PFSK-1 (cell line): ENCODE measurements around the gene ZDHHC14.
A peak's percentile ranks its signal among the peaks of the same experiment; 100 is the strongest.

Experiments used
- FOXP2 ChIP-seq: optimal IDR thresholded peaks from 2 replicates; pipeline ENCODE3; 2011; ENCODE audit warnings: borderline replicate concordance, control low read depth, inconsistent platforms; ENCODE audit not compliant: insufficient read depth; ENCODE audit errors: extremely low read length, extremely low read depth
- POLR2AphosphoS5 ChIP-seq: IDR thresholded peaks from 2 replicates; pipeline ENCODE4 v1.6.1; 2012; ENCODE audit warnings: low read depth, mild to moderate bottlenecking, control low read depth, low read length, moderate library complexity
- REST ChIP-seq, 2 experiments: IDR thresholded peaks; 2 replicates each; pipeline versions ENCODE4 v1.6.1 to v1.8.0; 2011 to 2012; ENCODE audit warnings: low read depth in 2 of 2, low read length in 2 of 2, control low read depth in 1 of 2, inconsistent platforms in 1 of 2, mild to moderate bottlenecking in 1 of 2, moderate library complexity in 1 of 2; ENCODE audit not compliant: insufficient read depth in 1 of 2
- SIN3A ChIP-seq: IDR thresholded peaks from 2 replicates; pipeline ENCODE4 v1.6.1; 2012; ENCODE audit warnings: mild to moderate bottlenecking, low read length, moderate library complexity, borderline replicate concordance; ENCODE audit not compliant: insufficient read depth
- TAF1 ChIP-seq: IDR thresholded peaks from 2 replicates; pipeline ENCODE4 v1.6.1; 2012; ENCODE audit warnings: low read length, control low read depth, borderline replicate concordance; ENCODE audit not compliant: insufficient read depth

Gene ZDHHC14

GRCh38 chr6:157531169-157531985 is 150.4 kb downstream of the ZDHHC14 start:
- TF ChIP-seq REST (IDR thresholded peaks at IDR 0.05; ENCODE audit: insufficient read depth in 1 of 2, low read depth in 2 of 2, low read length in 2 of 2) (0 out of 4 replicates have a peak, but pooled peaks of 1 of the 2 experiments have one; percentile 32), TAF1 (no peak), POLR2AphosphoS5 (no peak), FOXP2 (peak; percentile 23), SIN3A (no peak)

GRCh38 chr6:157531986-157532365 is 151.0 kb downstream of the ZDHHC14 start:
- no peak for TF ChIP-seq POLR2AphosphoS5

DNA sequence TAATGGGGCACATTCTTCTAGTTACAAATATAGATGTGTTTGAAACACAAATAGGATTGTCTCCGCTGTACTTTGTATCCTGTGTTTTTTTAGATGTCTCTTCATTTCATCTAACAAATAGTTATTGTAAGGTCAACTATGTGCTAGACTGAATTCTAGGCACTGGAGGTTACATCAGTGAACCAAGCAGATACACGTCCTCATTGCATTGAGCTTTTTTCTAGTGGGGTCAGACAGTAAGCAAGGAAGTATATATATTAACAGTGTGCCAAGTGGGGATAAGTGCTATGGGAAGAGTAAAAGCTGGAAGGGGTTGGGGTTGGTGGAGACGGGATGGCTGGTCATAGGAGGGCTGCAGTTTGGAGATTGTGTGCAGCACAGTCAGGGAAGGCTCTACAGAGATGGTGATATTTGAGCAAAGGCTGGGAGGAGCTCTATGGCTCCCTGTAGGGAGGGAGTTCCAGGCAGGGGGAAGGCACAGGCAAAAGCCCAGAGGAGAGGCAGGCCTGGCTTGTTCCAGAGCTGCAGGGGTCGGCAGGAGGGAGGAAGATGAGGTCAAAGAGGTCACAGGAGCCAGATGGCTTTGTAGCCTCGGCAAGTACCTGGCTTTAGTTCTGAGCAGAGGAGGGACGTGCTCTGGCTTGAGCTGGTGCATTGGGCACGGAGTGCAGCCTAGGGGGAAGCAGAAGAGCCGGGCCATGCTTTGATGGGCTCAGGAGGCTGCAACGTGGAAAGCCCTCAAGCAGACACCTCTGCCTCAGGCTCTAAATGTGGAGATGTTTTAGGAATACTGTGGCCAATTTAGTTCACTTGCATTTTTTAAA is 152.3 kb downstream of the ZDHHC14 start:
- no peak for TF ChIP-seq TAF1
- TF ChIP-seq POLR2AphosphoS5: no peak
- TF ChIP-seq FOXP2: no peak

DNA sequence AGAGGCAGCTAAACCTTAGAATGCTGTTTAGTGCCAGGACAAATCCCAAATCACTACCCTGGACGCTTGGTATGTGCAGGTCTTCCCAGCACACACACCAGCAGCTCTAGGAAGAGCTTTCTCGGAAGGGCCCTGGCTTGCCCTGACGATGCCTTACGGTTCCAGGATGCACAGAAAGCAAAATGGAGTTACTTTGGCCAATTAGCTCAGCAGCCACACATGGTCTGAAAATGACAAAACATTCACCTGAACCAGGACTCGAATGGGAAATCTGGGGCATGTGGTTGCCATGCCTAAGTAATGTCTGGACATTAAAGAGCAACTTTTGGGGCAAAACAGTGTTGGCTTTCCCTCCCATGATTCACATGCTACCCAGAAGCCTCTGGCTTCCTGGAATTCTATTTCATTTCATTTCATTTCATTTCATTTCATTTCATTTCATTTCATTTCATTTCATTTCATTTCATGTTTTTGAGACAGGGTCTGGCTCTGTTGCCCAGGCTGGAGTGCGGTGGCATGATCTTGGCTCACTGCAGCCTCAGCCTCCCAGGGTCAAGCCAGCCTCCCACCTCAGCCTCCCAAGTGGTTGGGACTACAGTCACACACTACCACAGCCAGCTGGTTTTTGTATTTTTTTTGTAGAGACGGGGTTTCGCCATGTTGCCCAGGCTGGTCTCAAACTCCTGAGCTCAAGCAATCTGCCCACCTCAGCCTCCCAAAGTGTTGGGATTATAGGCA is 153.3 kb downstream of the ZDHHC14 start:
- TF ChIP-seq TAF1 (no peak), SIN3A (no peak), REST (IDR thresholded peaks at IDR 0.05; ENCODE audit: insufficient read depth in 1 of 2, low read depth in 2 of 2, low read length in 2 of 2) (no peak), FOXP2 (no peak), POLR2AphosphoS5 (no peak)

GRCh38 chr6:157534977-157535339 is 154.0 kb downstream of the ZDHHC14 start:
- TF ChIP-seq TAF1: no peak
- TF ChIP-seq POLR2AphosphoS5: no peak

DNA sequence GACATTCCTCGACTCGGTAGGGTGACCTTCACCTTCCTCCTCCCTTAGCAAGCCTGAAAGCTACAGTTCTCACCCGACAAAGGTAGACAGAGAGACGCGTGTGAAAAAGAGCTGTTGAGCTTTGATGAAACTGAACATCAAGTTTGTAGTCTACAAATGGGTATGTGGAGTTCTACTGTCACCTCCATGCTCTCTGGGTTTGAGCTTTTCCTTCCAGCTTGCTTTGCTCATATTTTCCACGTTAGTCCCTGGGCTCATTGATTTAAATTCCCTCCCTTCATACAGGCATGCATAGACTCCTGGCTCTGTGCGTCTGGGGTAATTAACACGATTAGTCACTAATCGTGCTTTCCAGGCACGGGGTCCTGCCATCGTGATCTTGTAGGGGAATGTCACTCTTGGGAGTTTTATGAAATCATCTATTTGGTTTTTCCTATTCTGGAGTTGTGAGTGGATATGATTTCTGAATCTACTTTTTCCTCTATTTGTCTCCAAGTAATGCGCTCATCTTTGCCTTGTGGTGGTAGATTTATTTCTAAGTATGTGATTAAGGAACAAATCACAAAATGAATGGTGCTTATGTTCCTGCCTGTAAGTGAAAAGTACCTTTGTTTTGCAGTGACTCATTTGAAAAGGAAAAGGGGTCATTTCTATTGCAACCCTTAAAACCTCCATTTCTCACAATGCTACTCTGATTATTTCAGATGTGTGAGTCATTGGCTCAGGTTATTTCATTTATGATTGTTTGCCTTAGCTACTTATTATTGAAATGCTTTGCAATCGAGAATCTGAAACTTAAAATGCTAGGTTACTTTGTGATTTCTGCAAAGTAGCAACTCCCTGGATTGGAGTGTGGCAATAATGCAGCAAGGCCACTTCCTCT is 154.6 kb downstream of the ZDHHC14 start:
- TF ChIP-seq SIN3A: peak; percentile 67; the same call in 1 of the 2 replicates
- peak in 1 of 2 experiments; percentile 61; a peak in 2 of 4 replicates for TF ChIP-seq REST (IDR thresholded peaks at IDR 0.05; ENCODE audit: insufficient read depth in 1 of 2, low read depth in 2 of 2, low read length in 2 of 2)
- TF ChIP-seq FOXP2: no peak
